ENCODE results near the gene ZBTB48.
"Not testable (repeated sequence)": the region's sequence is repeated elsewhere in the genome, so short reads cannot be mapped to it uniquely, and the experiment has no call there.

The ZBTB48 gene

GRCh38 chr1:6596886-6597776 is 17.3 kb downstream of the ZBTB48 start:
- H3K4me3 ChIP-seq (replicated peaks; ENCODE audit: low read depth, low read length): no peak overlapping the region
- no peak for TF ChIP-seq CTCF (IDR thresholded peaks at IDR 0.05; ENCODE audit: low read length, missing control alignments)
- DNase-seq (ENCODE audit: low read depth): no peak

GRCh38 chr1:6597777-6598131 is 18.0 kb downstream of the ZBTB48 start:
- TF ChIP-seq CTCF (IDR thresholded peaks at IDR 0.05; ENCODE audit: low read length, missing control alignments): no peak
- no peak for DNase-seq (ENCODE audit: low read depth)
- H3K4me3 ChIP-seq (replicated peaks; ENCODE audit: low read depth, low read length): no peak overlapping the region

GRCh38 chr1:6599141-6599975 is 19.6 kb downstream of the ZBTB48 start:
- DNase-seq (ENCODE audit: low read depth): no peak
- TF ChIP-seq CTCF (IDR thresholded peaks at IDR 0.05; ENCODE audit: low read length, missing control alignments): no peak
- H3K4me3 ChIP-seq (replicated peaks; ENCODE audit: low read depth, low read length): peak overlapping the region; percentile 95

GRCh38 chr1:6599991-6600390 is 20.2 kb downstream of the ZBTB48 start:
- not testable (repeated sequence) for DNase-seq (ENCODE audit: low read depth)
- peak overlapping the region; percentile 95 for H3K4me3 ChIP-seq (replicated peaks; ENCODE audit: low read depth, low read length)

- peak overlapping the region; percentile 95 for H3K4me3 ChIP-seq (replicated peaks; ENCODE audit: low read depth, low read length)
- no peak for TF ChIP-seq CTCF (IDR thresholded peaks at IDR 0.05; ENCODE audit: low read length, missing control alignments)
- no peak for DNase-seq (ENCODE audit: low read depth)
These were observed 20.7 kb downstream of the ZBTB48 start for GRCh38 chr1:6600410-6601048.

GRCh38 chr1:6601049-6601922 is 21.5 kb downstream of the ZBTB48 start:
- peak; percentile 94 for DNase-seq (ENCODE audit: low read depth)
- peak overlapping the region; percentile 95 for H3K4me3 ChIP-seq (replicated peaks; ENCODE audit: low read depth, low read length)
- no peak for TF ChIP-seq CTCF (IDR thresholded peaks at IDR 0.05; ENCODE audit: low read length, missing control alignments)

Measured in fibroblast of pulmonary artery (primary cell).